GM23338 (cell line): Measurements from ENCODE around the gene PLEKHM1. TPM values are rescaled to one million over a fixed set of nuclear protein-coding genes. Genes with fewer than 3 reads are reported as not detected.

Experiments
- ATAC-seq: fragments of 200-7000 bp; cut with Tn5 transposase; 3 replicates; pipeline ENCODE4 v1.9.1; 2020
- DNase-seq: peaks from one replicate; pipeline ENCODE4 v3.0.0-alpha.2; 2015; ENCODE audit warnings: low spot score
- H2AFZ ChIP-seq: fragments of 200-600 bp; sonication (generic); 2 replicates; pipeline ENCODE4 v1.8.0; 2016; ENCODE audit warnings: antibody characterized with exemption, mild to moderate bottlenecking, moderate library complexity
- H3F3A ChIP-seq: fragments of 200-600 bp; sonication (generic); replicated peaks from 2 replicates; pipeline ENCODE4 v1.8.0; 2017; ENCODE audit warnings: antibody characterized with exemption, mixed run types, low read depth
- H3K27ac ChIP-seq: fragments of 200-600 bp; sonication (generic); 2 replicates; pipeline ENCODE4 v1.6.1; 2016; ENCODE audit warnings: low read depth
- H3K27me3 ChIP-seq: fragments of 200-600 bp; sonication (generic); 2 replicates; pipeline ENCODE4 v1.8.0; 2016; ENCODE audit warnings: mild to moderate bottlenecking, mixed run types, moderate library complexity; ENCODE audit not compliant: insufficient read depth
- H3K36me3 ChIP-seq: fragments of 200-600 bp; sonication (generic); 2 replicates; pipeline ENCODE4 v1.8.0; 2016; ENCODE audit warnings: mild to moderate bottlenecking; ENCODE audit not compliant: insufficient read depth
- H3K4me1 ChIP-seq: fragments of 200-600 bp; sonication (generic); 2 replicates; pipeline ENCODE4 v1.8.0; 2016; ENCODE audit warnings: mild to moderate bottlenecking, moderate library complexity; ENCODE audit not compliant: insufficient read depth
- H3K4me2 ChIP-seq: fragments of 200-600 bp; sonication (generic); 2 replicates; pipeline ENCODE4 v1.7.1; 2017; ENCODE audit warnings: mixed run types
- H3K4me3 ChIP-seq: fragments of 200-600 bp; sonication (generic); 2 replicates; pipeline ENCODE4 v1.6.1; 2016; ENCODE audit warnings: mixed run types
- H3K79me2 ChIP-seq: fragments of 200-600 bp; sonication (generic); replicated peaks from 2 replicates; pipeline ENCODE4 v1.8.0; 2017; ENCODE audit warnings: mild to moderate bottlenecking; ENCODE audit not compliant: insufficient read depth
- H3K9me2 ChIP-seq: fragments of 200-600 bp; sonication (generic); 2 replicates; pipeline ENCODE4 v1.8.0; 2017; ENCODE audit not compliant: insufficient read depth
- H4K20me1 ChIP-seq: fragments of 200-600 bp; sonication (generic); replicated peaks from 2 replicates; pipeline ENCODE4 v1.8.0; 2017; ENCODE audit warnings: mild to moderate bottlenecking; ENCODE audit not compliant: insufficient read depth
- H3K27ac Mint-ChIP-seq: 2 replicates; pipeline ENCODE4 v1.8.0; 2020; ENCODE audit warnings: inconsistent platforms, mild to moderate bottlenecking, moderate library complexity, mixed read lengths
- H3K27me3 Mint-ChIP-seq: 3 replicates; pipeline ENCODE4 v1.8.0; 2022; ENCODE audit warnings: low read depth, mild to moderate bottlenecking, moderate library complexity, mixed read lengths, inconsistent platforms; ENCODE audit not compliant: insufficient read depth, poor library complexity
- H3K36me3 Mint-ChIP-seq: 3 replicates; pipeline ENCODE4 v1.8.0; 2021; ENCODE audit warnings: low read depth, mild to moderate bottlenecking, inconsistent platforms, moderate library complexity, mixed read lengths
- H3K4me1 Mint-ChIP-seq: 3 replicates; pipeline ENCODE4 v1.8.0; 2020; ENCODE audit warnings: mild to moderate bottlenecking, inconsistent platforms, mixed read lengths
- H3K4me3 Mint-ChIP-seq: 3 replicates; pipeline ENCODE4 v1.8.0; 2021; ENCODE audit warnings: moderate library complexity, mild to moderate bottlenecking, inconsistent platforms, mixed read lengths
- H3K9me3 Mint-ChIP-seq: 3 replicates; pipeline ENCODE4 v1.8.0; 2020; ENCODE audit warnings: moderate library complexity, mild to moderate bottlenecking, inconsistent platforms, mixed read lengths
- CREB1 ChIP-seq: fragments of 250-450 bp; sonication (Bioruptor Pico); IDR thresholded peaks from 2 replicates; pipeline ENCODE4 v1.5.0; 2020; ENCODE audit warnings: low read depth, mild to moderate bottlenecking, moderate library complexity
- CTCF ChIP-seq, 2 experiments: fragments of 200-600 bp in 1 of 2; sonication (generic) in 1 of 2; conservative IDR thresholded peaks; 2 replicates each; pipeline versions ENCODE4 v1.5.1 to v1.6.1; 2016 to 2017; ENCODE audit warnings: antibody characterized with exemption in 2 of 2, low read depth in 2 of 2, mild to moderate bottlenecking in 2 of 2, moderate library complexity in 1 of 2
- ETS1 ChIP-seq: IDR thresholded peaks from 2 replicates; pipeline ENCODE4 v1.6.1; 2016; ENCODE audit warnings: antibody characterized with exemption
- EZH2 ChIP-seq: fragments of 200-600 bp; sonication (generic); IDR thresholded peaks from one replicate; pipeline ENCODE4 v1.8.0; 2017; ENCODE audit warnings: antibody characterized with exemption, mild to moderate bottlenecking, low read depth; ENCODE audit not compliant: unreplicated experiment
- EZH2phosphoT487 ChIP-seq: fragments of 200-600 bp; sonication (generic); IDR thresholded peaks from one replicate; pipeline ENCODE4 v1.8.1; 2018; ENCODE audit warnings: antibody characterized with exemption; ENCODE audit not compliant: unreplicated experiment
- JUNB ChIP-seq: IDR thresholded peaks from one replicate; pipeline ENCODE4 v1.6.1; 2016; ENCODE audit warnings: antibody characterized with exemption; ENCODE audit not compliant: unreplicated experiment
- NANOG ChIP-seq: IDR thresholded peaks from 2 replicates; pipeline ENCODE4 v1.6.1; 2016; ENCODE audit warnings: antibody characterized with exemption, borderline replicate concordance
- POLR2AphosphoS5 ChIP-seq: IDR thresholded peaks from 2 replicates; pipeline ENCODE4 v1.6.1; 2016; ENCODE audit warnings: antibody characterized with exemption, low read depth
- REST ChIP-seq: IDR thresholded peaks from one replicate; pipeline ENCODE4 v1.6.1; 2018; ENCODE audit warnings: antibody characterized with exemption; ENCODE audit not compliant: unreplicated experiment
- STAT1 ChIP-seq: IDR thresholded peaks from one replicate; pipeline ENCODE4 v1.6.1; 2016; ENCODE audit warnings: antibody characterized with exemption; ENCODE audit not compliant: unreplicated experiment
- ZNF114 ChIP-seq: fragments of 250-450 bp; sonication (Bioruptor Pico); IDR thresholded peaks from 2 replicates; pipeline ENCODE4 v1.5.0; 2020; ENCODE audit warnings: mild to moderate bottlenecking, moderate library complexity
- ZNF331 ChIP-seq: fragments of 250-450 bp; sonication (Bioruptor Pico); IDR thresholded peaks from 2 replicates; pipeline ENCODE4 v1.5.0; 2020; ENCODE audit warnings: low read depth, mild to moderate bottlenecking, moderate library complexity
- ZNF462 ChIP-seq: fragments of 250-450 bp; sonication (Bioruptor Pico); IDR thresholded peaks from 2 replicates; pipeline ENCODE4 v1.5.0; 2020; ENCODE audit warnings: mild to moderate bottlenecking, moderate library complexity
- polyA plus RNA-seq: library from polyadenylated mRNA; unstranded; fragments of >200 nt; fragmentation: Nextera tagmentation; extraction: Ambion mirVana; gene quantifications from 2 replicates; pipeline ENCODE4 v1.2.1, GENCODE V29; 2016
- total RNA-seq: library from RNA; depleted of rRNA; stranded (reverse); fragments of >200 nt; shearing (Covaris generic); gene quantifications from 2 replicates; pipeline ENCODE4 v1.2.3, GENCODE V29; 2014

PLEKHM1 gene
- total and polyA plus RNA-seq, 2 experiments from 2014 or later, result 4.4 to 17.9 TPM

- Histone ChIP-seq H3K27ac (no peak overlapping the region), H3K9me2 (no peaks in the 10 kb centered on the region), H3K4me2 (no peak overlapping the region), H3K4me1 (no peaks in the 10 kb centered on the region; the same call in 1 of the 2 replicates), H3K36me3 (no peaks in the 10 kb centered on the region), H4K20me1 (no peaks in the 10 kb centered on the region), H3K27me3 (no peaks in the 10 kb centered on the region), H3F3A (no peaks in the 10 kb centered on the region), H3K79me2 (no peaks in the 10 kb centered on the region), H3K4me3 (no peak overlapping the region), H2AFZ (peak overlapping the region; percentile 72; the same call in 1 of the 2 replicates)
- DNase-seq (no peak), ATAC-seq (peak; percentile 13; the same call in 2 of the 3 replicates)
- Mint-ChIP-seq H3K4me1 (peaks cover 10% of the 10 kb centered on the region), H3K9me3 (no peaks in the 10 kb centered on the region; the same call in 2 of the 3 replicates), H3K27me3 (peaks cover 19% of the 10 kb centered on the region), H3K27ac (no peak overlapping the region), H3K4me3 (no peak overlapping the region), H3K36me3 (no peaks in the 10 kb centered on the region)
- no peak for TF ChIP-seq REST
- no peak for TF ChIP-seq ETS1
- TF ChIP-seq EZH2phosphoT487, result no peak
- TF ChIP-seq CTCF (conservative IDR thresholded peaks at IDR 0.05; ENCODE audit: low read depth in 2 of 2), result no peak
- TF ChIP-seq NANOG, result no peak
- TF ChIP-seq ZNF331 (CRISPR knock-in tag), result no peak
- TF ChIP-seq ZNF114 (CRISPR knock-in tag), result no peak
- TF ChIP-seq JUNB, result no peak
- TF ChIP-seq CREB1 (CRISPR knock-in tag), result no peak
- no peak for TF ChIP-seq STAT1
- no peak for TF ChIP-seq POLR2AphosphoS5
- TF ChIP-seq ZNF462 (CRISPR knock-in tag), result no peak
- no peak for TF ChIP-seq EZH2
Measured at GRCh38 chr17:45389354-45389753, 101.2 kb downstream of the PLEKHM1 start.
